Stimulated activated CD4-positive, alpha-beta T cell treated with anti-CD3 and anti-CD28 coated beads, Interleukin-12 subunit alpha, Interleukin-12 subunit beta, amount 100 ng/mL, for 4 hours (primary cell): ENCODE measurements around the gene FAM171A2.
A peak's percentile ranks its signal among the peaks of the same experiment; 100 is the strongest.
"Not testable (repeated sequence)": the region's sequence is repeated elsewhere in the genome, so short reads cannot be mapped to it uniquely, and the experiment has no call there.

Source experiments
- DNase-seq: peaks from one replicate; pipeline ENCODE4 v3.0.0-alpha.2; 2020

FAM171A2 gene

DNA sequence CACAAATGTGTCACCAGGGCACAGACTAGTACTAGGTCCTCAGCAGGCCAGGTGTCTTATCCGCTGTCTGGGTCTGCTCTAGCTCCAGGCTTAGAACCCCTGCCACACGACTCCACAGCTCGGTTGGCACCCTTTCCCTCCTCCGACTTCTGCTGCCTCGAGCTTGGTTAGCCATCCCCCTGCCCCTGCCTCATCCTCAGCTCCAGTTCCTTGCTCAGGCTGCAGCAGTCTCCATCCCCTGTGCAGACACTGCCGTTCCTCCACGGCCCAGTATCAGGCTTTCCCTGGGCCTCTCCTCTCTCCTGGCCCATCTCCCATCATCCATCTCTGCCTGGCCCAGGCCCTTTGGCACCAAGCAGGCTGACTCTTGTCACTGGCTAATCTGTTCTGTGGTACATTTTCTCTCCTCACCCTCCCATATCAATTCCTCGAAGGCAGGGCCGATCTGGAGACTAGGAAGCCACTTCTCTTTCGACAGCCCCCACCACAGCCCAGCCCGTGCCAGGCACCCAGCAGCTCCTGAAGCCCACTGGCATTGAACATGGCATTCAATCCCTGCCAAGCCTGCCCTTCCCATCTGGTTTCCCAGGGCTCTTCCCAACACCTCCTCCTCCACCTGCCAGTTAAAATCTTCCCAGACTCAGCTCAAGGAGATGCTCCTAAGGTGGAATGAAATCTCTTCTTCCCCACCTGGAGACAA lies 20.0 kb downstream of the FAM171A2 start:
- DNase-seq, result no peak

DNA sequence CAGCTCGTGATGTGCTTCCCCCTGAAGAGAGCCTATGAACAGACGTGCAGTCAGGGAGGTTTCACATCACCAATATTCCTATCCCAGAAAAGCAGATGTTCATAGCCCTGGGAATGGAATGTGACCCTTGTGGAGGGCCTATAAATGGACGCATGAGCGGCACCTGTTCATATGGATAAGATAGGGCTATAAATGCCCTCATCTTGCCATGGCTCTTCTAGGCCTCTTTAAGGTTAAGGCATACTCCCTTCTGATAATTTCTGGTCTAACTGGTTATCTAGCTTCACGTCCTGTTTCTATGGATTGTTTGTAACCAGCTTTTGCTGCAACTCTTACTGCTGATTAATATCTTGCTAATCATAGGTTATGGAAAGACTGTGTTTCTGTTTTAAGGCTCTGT lies 23.1 kb downstream of the FAM171A2 start:
- not testable (repeated sequence) for DNase-seq

DNA sequence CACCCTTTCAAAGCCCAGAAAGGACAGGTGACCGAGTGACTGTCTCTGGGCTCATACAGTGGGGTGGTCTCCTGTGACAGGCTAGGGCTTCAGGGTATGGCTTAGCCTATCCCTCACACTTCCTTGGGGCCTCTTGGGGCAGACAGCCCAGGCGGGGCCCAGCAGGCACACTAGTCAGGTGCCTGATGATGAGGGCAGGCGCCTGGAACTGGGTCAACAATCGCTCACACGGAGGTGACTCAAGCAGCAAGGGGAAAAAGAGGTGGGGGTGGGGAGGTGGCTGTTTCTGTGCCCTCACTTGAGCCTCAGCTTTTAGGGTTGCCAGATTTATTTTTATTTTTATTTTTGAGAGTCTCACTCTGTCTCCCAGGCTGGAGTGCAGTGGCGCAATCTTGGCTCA lies 25.0 kb downstream of the FAM171A2 start:
- no peak for DNase-seq

DNA sequence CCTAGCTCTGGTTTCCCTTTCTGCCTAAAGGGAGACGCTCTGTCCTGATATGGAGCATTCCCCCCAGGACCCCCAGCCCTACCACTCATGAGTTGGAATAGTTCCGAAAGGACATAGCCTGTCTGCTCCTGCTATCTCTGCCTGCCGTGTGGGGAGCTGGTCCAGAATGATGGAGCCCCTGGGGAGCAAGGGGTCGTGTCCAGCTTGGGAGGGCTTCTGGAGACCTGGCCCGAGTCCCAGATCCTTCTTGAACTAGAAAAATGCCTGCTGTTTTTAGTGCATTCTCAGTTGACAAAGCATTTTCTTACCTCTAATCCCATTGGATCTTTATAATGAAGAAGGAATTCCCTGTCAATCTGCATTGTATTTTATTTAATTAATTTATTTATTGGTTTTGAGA lies 27.7 kb downstream of the FAM171A2 start:
- no peak for DNase-seq

DNA sequence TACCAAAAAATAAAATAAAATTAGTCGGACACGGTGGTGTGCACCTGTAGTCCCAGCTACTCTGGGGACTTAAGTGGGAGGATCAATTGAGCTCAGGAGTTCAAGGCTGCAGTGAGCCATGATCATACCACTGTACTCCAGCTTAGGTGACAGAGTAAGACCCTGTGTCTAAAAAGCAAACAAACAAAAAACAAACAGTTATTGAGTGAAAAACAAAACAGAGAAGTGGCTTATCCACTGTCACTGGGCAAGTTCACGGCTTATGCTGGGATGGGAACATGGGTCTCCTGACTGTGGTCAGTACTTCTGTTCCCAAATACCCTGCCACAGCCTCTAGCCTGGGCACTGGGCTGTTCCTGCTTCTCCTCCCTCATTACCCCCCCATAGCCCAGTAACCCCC lies 28.1 kb downstream of the FAM171A2 start:
- DNase-seq, result no peak

DNA sequence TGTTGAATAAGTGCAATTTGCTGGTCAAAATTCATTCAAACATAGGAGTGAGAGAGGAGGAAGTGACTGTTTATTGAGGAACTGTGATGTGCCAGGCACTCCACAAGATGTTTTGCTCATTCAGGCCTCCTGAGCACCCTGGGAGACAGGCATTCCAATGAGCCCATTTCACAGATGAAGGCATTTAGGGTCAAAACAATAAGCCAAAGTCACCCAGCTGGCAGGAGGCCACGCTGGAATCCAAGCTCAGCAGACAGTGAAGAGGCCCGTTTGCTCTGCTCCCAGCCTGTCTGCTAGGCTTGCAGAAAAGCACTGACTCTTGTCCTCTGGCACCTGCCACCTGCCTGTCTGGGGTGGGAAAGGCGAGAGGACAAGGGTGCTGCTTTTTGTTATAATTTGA lies 28.9 kb downstream of the FAM171A2 start:
- no peak for DNase-seq

DNA sequence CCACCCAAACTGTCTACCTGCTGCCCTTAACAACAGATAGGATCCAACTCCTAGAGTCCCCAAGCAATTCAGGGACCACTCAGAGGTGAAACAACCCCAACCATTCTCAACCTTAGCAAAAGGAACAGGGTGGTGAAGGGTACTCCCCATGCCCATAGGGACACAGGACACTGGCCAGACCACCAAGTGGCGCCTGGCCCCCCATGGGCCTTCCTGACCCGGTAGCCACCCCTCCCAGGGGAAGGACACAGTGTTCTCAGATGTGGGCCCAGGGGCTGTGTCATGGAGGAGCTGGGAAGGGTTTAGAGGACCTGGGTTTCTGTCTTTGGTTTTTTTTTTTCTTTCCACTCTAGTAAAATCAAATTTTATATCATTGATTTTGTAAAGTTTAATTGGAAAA lies 29.3 kb downstream of the FAM171A2 start:
- DNase-seq, result no peak

DNA sequence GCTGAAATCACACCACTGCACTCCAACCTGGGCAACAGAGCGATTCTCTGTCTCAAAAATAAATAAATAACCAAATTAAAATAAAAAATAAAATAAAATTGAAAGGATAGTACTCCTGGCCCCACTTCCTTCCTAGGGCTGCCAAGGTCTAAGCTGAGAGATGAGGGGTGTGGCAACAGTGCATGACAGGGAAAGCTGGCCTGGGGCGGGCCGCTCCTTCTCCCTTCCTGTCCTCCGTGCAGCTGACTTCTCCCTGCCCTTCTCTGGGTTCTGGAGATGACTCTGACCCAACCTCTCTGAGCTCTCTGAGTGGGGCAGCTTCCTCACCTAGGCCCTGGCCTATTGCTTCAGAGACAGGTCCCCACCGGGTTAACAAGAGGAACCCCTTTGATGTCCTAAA lies 30.3 kb downstream of the FAM171A2 start:
- no peak for DNase-seq

DNA sequence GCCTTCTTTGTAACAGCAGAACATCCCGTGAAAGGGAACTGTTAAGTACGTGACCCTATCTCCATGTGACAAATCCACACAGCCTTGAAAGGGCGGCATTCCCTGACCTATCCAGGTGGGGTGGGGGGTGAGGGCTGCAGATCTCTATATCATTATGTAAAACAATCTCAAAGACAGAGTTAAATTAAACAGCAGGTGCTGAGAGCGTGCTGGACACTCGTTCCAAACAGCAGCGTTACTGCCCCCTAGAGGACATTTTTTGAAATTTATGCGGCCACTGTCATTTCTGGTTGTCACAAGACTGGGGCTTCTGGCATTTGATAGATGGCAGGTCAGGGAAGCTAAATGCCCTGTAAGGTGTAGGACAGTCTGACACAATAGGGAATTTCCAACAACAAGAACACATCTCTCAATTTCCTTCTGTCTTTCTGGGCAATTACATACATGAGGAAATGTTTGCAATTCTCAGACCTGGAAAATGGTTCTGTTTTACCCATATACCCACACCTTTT lies 32.3 kb downstream of the FAM171A2 start:
- DNase-seq, result no peak

DNA sequence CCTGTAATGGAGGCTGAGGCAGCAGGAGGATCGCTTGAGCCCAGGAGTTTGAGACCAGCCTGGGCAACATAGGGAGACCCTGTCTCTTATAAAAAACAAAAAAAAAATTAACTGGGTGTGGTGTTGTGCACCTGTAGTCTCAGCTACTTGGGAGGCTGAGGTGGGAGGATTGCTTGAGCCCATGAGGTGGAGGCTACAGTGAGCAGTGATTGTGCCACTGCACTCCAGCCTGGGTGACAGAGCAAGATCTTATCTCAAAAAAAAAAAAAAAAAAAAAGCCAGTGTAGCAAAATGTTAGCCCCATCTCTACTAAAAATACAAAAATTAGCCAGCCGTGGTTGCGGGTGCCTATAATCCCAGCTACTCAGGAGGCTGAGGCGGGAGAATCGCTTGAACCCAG lies 33.4 kb downstream of the FAM171A2 start:
- DNase-seq, result not testable (repeated sequence)

DNA sequence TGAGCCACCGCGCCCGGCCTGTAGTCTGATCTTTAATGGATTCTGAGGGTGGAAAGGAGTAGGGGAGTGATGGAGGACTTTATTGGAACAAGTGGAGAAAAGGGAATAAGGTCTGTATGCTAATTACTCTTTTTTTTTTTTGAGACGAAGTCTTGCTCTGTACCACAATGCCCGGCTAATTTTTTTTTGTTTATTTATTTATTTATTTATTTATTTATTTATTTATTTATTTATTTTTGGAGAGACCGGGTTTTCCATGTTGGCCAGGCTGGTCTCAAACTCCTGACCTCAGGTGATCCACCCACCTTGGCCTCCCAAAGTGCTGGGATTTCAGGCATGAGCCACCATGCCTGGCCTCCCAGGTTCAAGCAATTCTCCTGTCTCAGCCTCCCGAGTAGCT lies 34.1 kb downstream of the FAM171A2 start:
- not testable (repeated sequence) for DNase-seq

DNA sequence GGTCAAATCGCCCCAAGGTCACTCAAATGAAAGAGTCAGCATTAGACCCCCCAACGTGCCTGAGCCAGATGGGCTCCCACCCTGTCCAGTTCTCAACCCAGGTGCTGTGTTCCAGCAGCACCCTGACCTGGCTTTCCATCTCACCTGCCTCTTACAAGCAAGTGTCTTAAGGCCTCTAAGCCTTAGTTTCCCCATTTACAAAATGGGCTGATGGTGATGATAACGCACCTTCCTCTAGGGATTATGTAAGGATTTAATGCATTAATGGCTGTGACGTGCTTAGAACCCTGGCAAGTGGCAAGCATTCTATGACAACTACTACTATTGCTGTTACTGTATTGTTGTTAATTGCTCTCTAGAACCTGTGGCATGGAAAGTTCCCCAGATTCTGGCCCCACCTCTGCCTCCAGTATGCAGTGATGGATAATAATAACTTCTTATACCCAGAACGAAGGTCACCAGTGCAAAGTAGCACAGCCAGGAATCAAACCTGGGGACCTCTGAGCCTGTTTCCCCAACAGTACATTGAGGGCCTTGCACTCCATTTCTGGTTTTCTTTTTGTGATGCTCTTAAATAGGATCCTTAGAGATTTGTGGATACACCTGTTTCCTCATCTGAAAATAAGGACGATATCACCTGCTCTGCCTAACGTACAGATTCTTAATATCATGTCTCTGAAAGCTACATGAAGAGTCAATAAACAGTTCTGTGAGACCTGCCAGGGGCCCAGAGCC lies 35.8 kb downstream of the FAM171A2 start:
- no peak for DNase-seq

DNA sequence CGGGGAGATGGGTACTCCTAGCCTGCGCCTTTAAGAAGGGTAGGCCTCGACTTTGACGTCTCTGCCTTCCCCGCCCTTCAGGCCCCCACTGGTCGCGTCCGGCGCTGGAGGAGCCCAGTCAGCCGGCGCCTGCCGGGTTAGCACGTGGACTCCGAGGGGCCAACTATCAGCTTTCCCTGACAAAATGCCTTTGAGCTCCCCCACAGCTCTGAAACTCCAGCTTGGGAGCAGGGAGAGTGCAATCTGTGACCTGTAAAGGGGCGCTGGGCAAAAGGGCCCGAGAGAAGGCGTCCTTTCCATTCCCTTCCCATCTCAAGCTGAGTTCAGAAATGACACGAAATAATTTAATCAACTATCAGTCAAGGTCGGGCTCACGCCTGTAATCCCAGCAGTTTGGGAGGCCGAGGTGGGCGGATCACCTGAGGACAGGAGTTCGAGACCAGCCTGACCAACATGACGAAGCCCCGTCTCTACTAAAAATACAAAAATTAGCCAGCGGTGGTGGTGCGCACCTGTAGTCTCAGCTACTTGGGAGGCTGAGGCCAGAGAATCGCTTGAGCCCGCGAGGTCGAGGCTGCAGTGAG lies 36.7 kb downstream of the FAM171A2 start:
- DNase-seq, result peak; percentile 86

DNA sequence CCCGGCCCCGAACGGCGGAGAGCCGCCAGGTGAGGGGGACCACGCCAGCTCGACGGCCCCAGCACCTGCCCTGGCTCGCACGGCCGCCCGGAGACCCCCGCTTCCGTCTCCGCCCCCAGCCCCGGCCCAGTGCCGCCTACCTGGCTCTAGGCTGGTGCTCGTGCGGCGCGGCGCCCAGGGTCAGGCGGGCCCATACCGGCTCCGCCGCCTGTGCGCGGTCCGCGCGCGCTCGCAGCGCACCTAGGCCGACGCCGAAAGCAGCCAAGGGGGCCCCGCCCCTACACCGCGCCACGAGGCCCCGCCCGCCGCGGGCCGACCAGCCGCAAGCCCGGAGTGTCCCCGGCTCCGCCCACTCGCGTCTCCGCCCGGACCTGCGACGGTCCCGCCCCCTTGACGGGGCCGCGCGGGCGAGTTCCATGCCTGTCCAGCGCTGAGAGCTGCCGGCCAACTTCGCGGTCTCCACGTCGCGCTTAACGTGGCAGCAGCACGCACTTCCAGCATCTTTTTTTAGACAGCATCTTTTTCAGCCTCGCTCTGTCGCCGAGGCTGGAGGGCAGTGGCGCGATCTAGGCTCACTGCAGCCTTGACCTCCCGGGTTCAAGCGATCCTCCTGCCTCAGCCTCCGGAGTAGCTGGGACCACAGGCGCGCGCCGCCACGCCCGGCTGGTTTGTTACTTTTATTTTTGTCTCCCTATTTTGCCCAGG lies 38.9 kb downstream of the FAM171A2 start, which contains the start of gene SLC25A39:
SLC25A39 (minus strand) TSS at position 253 of the 705 bp plus-strand sequence. CDS start 1,261 bp downstream, outside the sequence.
- DNase-seq, result peak; percentile 94

DNA sequence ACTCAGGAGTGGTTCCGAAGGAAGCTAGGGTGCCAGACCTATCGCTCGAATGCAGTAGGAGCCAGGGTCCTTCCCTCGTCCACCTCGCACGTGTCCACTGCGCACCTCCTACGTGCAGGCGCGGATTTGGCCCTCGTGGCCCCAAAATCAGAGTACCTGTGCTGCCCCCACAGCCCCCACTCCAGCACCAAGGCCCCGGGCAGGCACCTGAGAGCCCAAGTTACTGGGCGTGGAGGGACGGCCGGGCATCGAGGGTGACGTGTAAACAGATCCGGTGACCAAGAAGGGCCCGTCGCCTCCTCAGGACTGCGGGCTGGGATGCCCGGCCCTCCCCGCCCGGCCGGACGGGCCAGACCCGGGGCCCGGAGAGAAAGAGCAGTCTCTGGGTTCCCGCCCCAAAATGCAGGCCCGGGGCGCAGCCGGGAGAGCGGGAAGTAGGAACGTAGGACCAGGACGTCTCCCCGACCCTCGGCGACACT lies 39.5 kb downstream of the FAM171A2 start:
- no peak for DNase-seq

DNA sequence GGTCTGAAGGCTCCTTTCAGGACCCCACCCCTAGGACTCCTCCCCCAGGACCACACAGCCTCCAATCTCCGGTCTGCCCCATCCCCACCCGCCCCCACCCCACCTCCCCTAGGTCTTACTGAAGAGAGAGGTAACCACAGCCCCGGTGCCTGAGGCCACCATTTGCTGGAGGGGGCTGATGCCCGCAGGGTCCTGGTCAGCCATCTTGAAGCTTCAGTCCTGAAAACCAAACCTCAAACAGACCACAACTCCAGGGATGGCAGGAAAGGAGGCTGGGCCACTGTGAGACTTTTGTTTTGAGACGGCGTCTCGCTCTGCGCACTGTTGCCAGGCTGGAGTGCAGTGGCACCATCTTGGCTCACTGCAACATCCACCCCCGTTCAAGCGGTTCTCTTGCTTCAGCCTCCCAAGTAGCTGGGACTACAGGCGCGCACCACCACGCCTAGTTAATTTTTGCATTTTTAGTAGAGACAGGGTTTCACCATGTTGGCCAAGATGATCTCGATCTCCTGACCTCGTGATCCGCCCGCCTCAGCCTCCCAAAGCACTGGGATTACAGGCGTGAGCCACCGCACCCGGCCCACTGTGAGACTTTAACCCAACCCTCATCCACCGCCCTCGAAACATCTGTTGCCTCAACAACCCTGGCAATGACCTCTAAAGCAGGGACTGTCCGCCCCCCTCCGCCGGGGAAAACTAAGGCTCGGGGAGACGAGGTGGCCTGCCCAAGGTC lies 40.1 kb downstream of the FAM171A2 start:
- DNase-seq, result no peak

DNA sequence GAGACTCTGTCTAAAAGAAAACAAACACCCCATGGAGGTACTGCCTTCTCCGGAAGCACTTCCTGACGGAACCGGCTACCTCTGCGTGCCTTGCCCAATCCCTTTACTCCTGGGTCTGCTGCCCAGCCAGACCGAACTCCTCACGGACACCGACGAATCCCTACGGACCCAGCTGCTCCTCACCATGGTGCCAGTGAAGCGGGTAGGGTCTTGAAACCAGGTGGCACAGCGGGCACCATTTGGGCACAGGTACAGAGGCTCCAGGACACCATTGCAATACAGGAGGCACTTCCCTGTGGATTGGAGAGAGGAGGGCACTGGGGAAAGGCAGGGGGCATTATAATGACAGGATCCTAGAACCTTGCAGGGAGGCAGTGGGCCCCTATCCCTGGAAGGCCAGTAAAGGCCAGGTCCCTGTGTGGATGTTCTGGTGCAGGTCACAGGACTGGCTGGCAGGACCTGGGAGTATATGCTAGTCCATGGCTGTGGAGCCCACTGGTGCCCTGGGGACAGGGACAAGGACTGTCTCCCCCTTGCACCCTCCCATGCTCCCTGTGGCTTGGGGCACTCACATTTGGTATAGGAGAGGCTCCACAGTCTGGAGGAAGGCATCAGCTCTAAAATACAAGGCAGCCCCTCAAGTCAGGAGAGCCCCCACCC lies 41.3 kb downstream of the FAM171A2 start:
- DNase-seq, result no peak

DNA sequence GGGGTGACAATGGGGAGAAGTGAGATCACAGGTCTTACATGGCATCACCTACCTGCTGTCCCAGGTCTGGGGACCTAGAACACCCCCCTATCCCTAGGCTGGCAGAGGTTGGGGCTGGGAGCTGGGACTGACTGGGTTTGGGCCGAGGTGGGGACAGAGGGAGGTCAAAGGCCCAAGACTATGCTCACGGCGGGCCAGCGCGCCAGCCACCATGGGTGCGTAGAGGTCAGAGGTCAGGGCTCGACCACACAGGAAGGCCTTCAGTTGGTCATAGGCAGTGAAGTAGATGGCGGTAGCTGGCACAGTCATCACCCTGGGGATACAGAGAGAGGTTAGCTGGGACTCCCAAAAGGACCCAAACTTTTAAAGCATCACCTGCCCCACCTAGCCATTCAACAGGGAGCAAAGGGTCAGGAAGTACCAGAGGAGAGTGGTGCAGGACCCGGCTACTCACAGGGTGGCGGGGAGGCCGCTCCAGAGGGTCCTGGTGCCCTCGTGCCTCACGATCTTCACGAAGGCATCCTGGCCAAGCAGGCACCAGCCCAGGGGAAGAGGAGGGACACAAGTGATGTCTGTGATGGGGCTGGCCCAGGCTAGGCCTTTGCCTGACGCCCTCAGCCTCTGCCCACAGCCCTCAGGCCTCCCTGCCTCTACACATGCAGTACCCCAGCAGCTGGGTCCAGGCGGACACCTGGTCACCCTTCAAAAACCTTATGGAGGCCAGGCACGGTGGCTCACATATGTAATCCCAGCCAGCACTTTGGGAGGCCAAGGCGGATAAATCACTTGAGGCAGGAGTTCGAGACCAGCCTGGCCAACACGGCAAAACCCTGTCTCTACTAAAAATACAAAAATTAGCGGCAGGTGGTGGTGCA lies 42.2 kb downstream of the FAM171A2 start:
- no peak for DNase-seq

DNA sequence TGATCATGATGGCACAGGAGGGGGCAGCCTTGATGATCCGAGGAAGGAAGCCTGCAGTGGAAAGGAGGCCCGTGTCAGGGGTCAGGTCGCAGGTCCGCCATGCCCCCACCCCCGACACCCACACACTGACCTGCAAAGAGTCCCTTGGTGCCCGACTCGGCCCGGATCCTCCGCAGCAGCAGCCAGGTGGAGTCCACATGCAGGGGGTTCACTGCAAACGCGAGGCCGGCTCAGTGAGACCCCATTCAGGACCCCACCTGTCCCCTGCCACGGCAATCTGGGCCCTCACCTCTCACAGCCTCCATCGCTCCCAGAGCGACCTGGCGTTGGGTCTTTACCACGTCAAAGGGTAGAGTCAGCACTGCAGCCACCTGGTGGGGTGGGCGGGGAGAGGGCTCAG lies 43.6 kb downstream of the FAM171A2 start:
- DNase-seq, result no peak

DNA sequence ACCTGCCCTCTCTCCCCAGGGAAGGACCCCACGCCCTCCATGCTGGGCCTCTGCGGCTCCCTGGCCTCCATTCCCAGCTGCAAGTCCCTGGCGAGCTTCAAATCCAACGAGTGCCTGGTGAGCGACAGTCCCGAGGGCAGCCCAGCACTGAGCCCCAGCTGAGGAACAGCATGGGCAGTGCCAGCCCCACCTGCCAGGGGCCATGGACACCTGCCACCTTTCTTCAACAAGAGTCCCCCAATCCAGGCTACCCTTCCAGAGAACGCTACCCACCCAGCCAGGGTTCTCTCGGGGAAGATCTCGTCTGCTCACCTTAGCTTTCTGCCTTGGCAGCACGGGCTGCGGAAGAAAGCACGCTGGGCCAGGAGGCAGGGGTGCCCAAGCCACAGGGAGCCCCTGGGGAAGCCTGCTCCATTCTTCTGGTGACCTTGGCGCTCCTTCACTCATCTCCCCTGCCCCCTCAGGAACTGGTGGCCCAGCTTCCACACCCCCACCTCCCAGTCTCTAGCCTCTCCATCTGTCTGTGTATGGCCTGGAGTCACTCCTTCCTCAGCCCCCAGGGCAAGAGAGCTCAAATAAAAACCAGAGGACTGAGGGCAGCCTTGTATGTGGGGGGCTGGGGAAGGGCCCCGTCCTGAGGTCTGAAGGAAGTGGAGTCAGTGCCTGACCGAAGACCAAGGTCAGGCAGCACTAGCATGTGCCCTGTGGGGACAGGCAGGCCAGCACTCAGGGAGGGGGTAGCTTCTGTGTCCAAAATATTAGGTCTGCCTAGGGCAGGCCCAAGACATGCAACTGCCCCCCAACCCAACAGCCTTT lies 45.4 kb downstream of the FAM171A2 start:
- no peak for DNase-seq
